Kidney glomerular epithelial cell (primary cell): ENCODE results near the gene HNRNPL.
A peak's percentile ranks its signal among the peaks of the same experiment; 100 is the strongest.
"Not testable (repeated sequence)": the region's sequence is repeated elsewhere in the genome, so short reads cannot be mapped to it uniquely, and the experiment has no call there.

ENCODE experiments used
- DNase-seq: peaks from one replicate; lab custom pipeline; 2025; lab: John Stamatoyannopoulos, UW

Gene HNRNPL

GRCh38 chr19:38830039-38830733 lies 19.6 kb downstream of the HNRNPL start:
- DNase-seq, result no peak

- not testable (repeated sequence) for DNase-seq
Measured at GRCh38 chr19:38829203-38829602, 20.6 kb downstream of the HNRNPL start.

GRCh38 chr19:38826856-38827551 lies 22.8 kb downstream of the HNRNPL start:
- DNase-seq, result no peak

GRCh38 chr19:38825936-38826335 lies 23.9 kb downstream of the HNRNPL start:
- not testable (repeated sequence) for DNase-seq

- not testable (repeated sequence) for DNase-seq
Measured at GRCh38 chr19:38821230-38821825, 28.5 kb downstream of the HNRNPL start.

- no peak for DNase-seq
Measured at GRCh38 chr19:38819231-38819920, 30.4 kb downstream of the HNRNPL start.

- no peak for DNase-seq
Measured at GRCh38 chr19:38817081-38817480, 32.7 kb downstream of the HNRNPL start.

GRCh38 chr19:38816131-38816750 lies 33.5 kb downstream of the HNRNPL start:
- no peak for DNase-seq

- DNase-seq, result no peak
Measured at GRCh38 chr19:38815059-38816001, 34.5 kb downstream of the HNRNPL start.

- not testable (repeated sequence) for DNase-seq
Measured at GRCh38 chr19:38813932-38814331, 35.9 kb downstream of the HNRNPL start.

- no peak for DNase-seq
Measured at GRCh38 chr19:38813323-38813722, 36.5 kb downstream of the HNRNPL start.

- DNase-seq, result no peak
Measured at GRCh38 chr19:38812841-38813320, 36.9 kb downstream of the HNRNPL start, which contains the start of gene LGALS4. Gene LGALS4, minus strand, starts transcription at chr19:38812945. Its CDS starts 59 bp downstream, at chr19:38812886.

GRCh38 chr19:38812009-38812840 lies 37.6 kb downstream of the HNRNPL start:
- no peak for DNase-seq

- no peak for DNase-seq
Measured at GRCh38 chr19:38809592-38810252, 40.1 kb downstream of the HNRNPL start.

- DNase-seq, result no peak
Measured at GRCh38 chr19:38808741-38809140, 41.0 kb downstream of the HNRNPL start.

- peak; percentile 16 for DNase-seq
Measured at GRCh38 chr19:38807374-38808098, 42.2 kb downstream of the HNRNPL start.

GRCh38 chr19:38806371-38806770 lies 43.4 kb downstream of the HNRNPL start:
- DNase-seq, result no peak

- DNase-seq, result no peak
Measured at GRCh38 chr19:38805180-38805579, 44.6 kb downstream of the HNRNPL start.

GRCh38 chr19:38803543-38803942 lies 46.2 kb downstream of the HNRNPL start:
- DNase-seq, result no peak
